CD14-positive monocyte (primary cell): Measurements from ENCODE around the gene CAMTA1. TPM values are rescaled to one million over a fixed set of nuclear protein-coding genes. Genes with fewer than 3 reads are reported as not detected.

ENCODE experiments used
- DNase-seq, 3 donors: peaks; one replicate each; pipeline ENCODE4 v3.0.0-alpha.2; 2011 to 2022
- H2AFZ ChIP-seq: 2 replicates; pipeline ENCODE4 v1.6.0; 2012; ENCODE audit warnings: mild to moderate bottlenecking, low read depth, low read length, inconsistent platforms; ENCODE audit not compliant: insufficient read depth, poor library complexity, severe bottlenecking
- H3K27ac ChIP-seq, 2 donors: 1 replicate in 1 of 2; 2 replicates in 1 of 2; pipeline ENCODE4 v1.5.1; 2012 to 2013; ENCODE audit warnings: low read length in 2 of 2, control low read depth in 1 of 2, inconsistent platforms in 1 of 2, low read depth in 1 of 2, mild to moderate bottlenecking in 1 of 2
- H3K27me3 ChIP-seq, 2 donors: one replicate each; pipeline versions ENCODE4 v1.6.0 to v1.6.1; 2011 to 2013; ENCODE audit warnings: low read length in 2 of 2; ENCODE audit not compliant: control insufficient read depth in 2 of 2, insufficient read depth in 2 of 2
- H3K36me3 ChIP-seq, 2 donors: replicated peaks in 1 of 2; 1 replicate in 1 of 2; 2 replicates in 1 of 2; pipeline versions ENCODE4 v1.5.1 to v1.6.1; 2012 to 2013; ENCODE audit warnings: low read length in 2 of 2, control low read depth in 1 of 2, inconsistent platforms in 1 of 2, mild to moderate bottlenecking in 1 of 2; ENCODE audit not compliant: insufficient read depth in 2 of 2, control insufficient read depth in 1 of 2
- H3K4me1 ChIP-seq, 2 donors: 1 replicate in 1 of 2; 2 replicates in 1 of 2; pipeline versions ENCODE4 v1.5.1 to v1.6.1; 2012 to 2013; ENCODE audit warnings: low read length in 2 of 2, control low read depth in 1 of 2, inconsistent platforms in 1 of 2, mild to moderate bottlenecking in 1 of 2, moderate library complexity in 1 of 2; ENCODE audit not compliant: insufficient read depth in 2 of 2, control insufficient read depth in 1 of 2
- H3K4me2 ChIP-seq: replicated peaks from 2 replicates; pipeline ENCODE3; 2012; ENCODE audit warnings: low read length, moderate library complexity, mild to moderate bottlenecking; ENCODE audit not compliant: poor library complexity, severe bottlenecking; ENCODE audit errors: extremely low read depth
- H3K4me3 ChIP-seq, 3 experiments: fragments of 200-600 bp in 1 of 3; sonication (generic) in 1 of 3; replicated peaks in 1 of 3; 1 replicate in 2 of 3; 2 replicates in 1 of 3; pipeline ENCODE4 v1.5.1; 2011 to 2013; ENCODE audit warnings: low read length in 3 of 3, mild to moderate bottlenecking in 3 of 3, control low read depth in 2 of 3, low read depth in 2 of 3, inconsistent platforms in 1 of 3, moderate library complexity in 1 of 3
- H3K79me2 ChIP-seq: 2 replicates; pipeline ENCODE4 v1.6.0; 2012; ENCODE audit warnings: mild to moderate bottlenecking, control low read depth, inconsistent platforms, low read length, moderate library complexity; ENCODE audit not compliant: insufficient read depth
- H3K9ac ChIP-seq: 2 replicates; pipeline ENCODE4 v1.6.0; 2017; ENCODE audit warnings: low read length, mild to moderate bottlenecking; ENCODE audit not compliant: insufficient read depth, poor library complexity, severe bottlenecking
- H3K9me3 ChIP-seq, 2 donors: replicated peaks in 1 of 2; 1 replicate in 1 of 2; 2 replicates in 1 of 2; pipeline versions ENCODE4 v1.5.1 to v1.6.1; 2012 to 2013; ENCODE audit warnings: low read length in 2 of 2, control low read depth in 1 of 2; ENCODE audit not compliant: control insufficient read depth in 1 of 2, insufficient read depth in 1 of 2
- H4K20me1 ChIP-seq: 2 replicates; pipeline ENCODE4 v1.6.0; 2012; ENCODE audit warnings: mild to moderate bottlenecking, low read length, control low read depth, moderate library complexity; ENCODE audit not compliant: insufficient read depth
- H3K27ac Mint-ChIP-seq, 7 donors: one replicate each; pipeline ENCODE4 v1.8.0; 2020; ENCODE audit warnings: mild to moderate bottlenecking in 7 of 7, mixed read lengths in 7 of 7, moderate library complexity in 6 of 7, inconsistent platforms in 2 of 7
- H3K27me3 Mint-ChIP-seq, 3 donors: one replicate each; pipeline ENCODE4 v1.8.0; 2021 to 2022; ENCODE audit warnings: low read depth in 3 of 3, mild to moderate bottlenecking in 3 of 3, mixed read lengths in 3 of 3, moderate library complexity in 3 of 3, inconsistent platforms in 1 of 3
- H3K36me3 Mint-ChIP-seq, 2 donors: one replicate each; pipeline ENCODE4 v1.8.0; 2020; ENCODE audit warnings: mixed read lengths in 2 of 2, inconsistent platforms in 1 of 2, mild to moderate bottlenecking in 1 of 2
- H3K4me1 Mint-ChIP-seq: one replicate; pipeline ENCODE4 v1.8.0; 2020; ENCODE audit warnings: mild to moderate bottlenecking, mixed read lengths
- H3K4me3 Mint-ChIP-seq, 2 donors: one replicate each; pipeline ENCODE4 v1.8.0; 2020; ENCODE audit warnings: mild to moderate bottlenecking in 2 of 2, mixed read lengths in 2 of 2, moderate library complexity in 1 of 2
- H3K9me3 Mint-ChIP-seq, 7 donors: one replicate each; pipeline ENCODE4 v1.8.0; 2020 to 2022; ENCODE audit warnings: mixed read lengths in 7 of 7, mild to moderate bottlenecking in 6 of 7, moderate library complexity in 6 of 7, inconsistent platforms in 2 of 7
- CTCF ChIP-seq: fragments of 200-600 bp; IDR thresholded peaks from one replicate; pipeline ENCODE4 v1.8.0; 2022; ENCODE audit warnings: antibody characterized with exemption, mild to moderate bottlenecking
- WGBS: methylation state at CpG from one replicate; pipeline ENCODE4 v1.1.5; 2013; ENCODE audit warnings: missing lambda C conversion rate; ENCODE audit not compliant: insufficient coverage; 5-methylcytosine and 5-hydroxymethylcytosine counted together
- intact Hi-C, 2 donors: fragments of 100-400 bp; cut with micrococcal nuclease; formaldehyde crosslinking; loops; one replicate each; pipeline versions ENCODE4 v1.15.0 to v1.15.1; 2023
- polyA plus RNA-seq, 3 donors: library from polyadenylated mRNA; depleted of rRNA in 1 of 3; unstranded in 2 of 3; stranded (reverse) in 1 of 3; fragments of 300-500 nt in 2 of 3; fragments of >200 nt in 1 of 3; fragmentation: Illumina TruSeq in 2 of 3; gene quantifications; 1 replicate in 2 of 3; 2 replicates in 1 of 3; pipeline ENCODE4 v1.2.3, GENCODE V29; 2012 to 2021

The CAMTA1 gene
- polyA plus RNA-seq, 3 donors = 52.0 to 89.6 (median 78.3) TPM

DNA sequence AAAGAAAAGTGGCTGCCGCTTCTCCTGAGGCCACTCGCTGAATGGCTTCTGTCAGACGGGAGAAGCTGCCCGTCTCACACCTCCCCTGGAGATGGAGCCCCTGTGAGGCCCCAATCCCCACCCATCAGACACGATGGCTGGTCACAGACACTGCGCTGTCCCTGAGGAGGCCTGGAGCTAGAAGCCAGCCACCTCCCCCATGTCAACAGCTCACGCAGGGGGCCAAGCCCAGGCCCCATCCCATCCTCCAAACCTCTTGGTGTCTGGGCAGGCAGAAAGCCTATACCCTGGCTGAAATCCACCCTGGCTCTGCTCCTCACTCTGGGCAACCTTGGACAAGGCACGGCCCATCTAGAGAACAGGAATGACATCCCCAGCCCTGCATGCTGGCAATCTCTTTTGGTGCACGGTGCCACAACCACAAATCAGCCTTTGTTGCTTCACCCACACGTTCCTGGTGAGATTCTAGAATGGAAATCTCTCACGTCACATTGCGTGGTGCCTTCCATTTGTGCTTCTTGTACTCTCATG is 711.9 kb downstream of the CAMTA1 start:
- DNase-seq = no peak
- Histone ChIP-seq H3K27me3 (no peaks in the 10 kb centered on the region), H3K9me3 (peaks cover 13 to 20% of the 10 kb centered on the region in 2 donors), H3K9ac (no peak overlapping the region), H3K4me1 (no peaks in the 10 kb centered on the region), H3K4me2 (no peak overlapping the region), H3K27ac (no peak overlapping the region), H3K36me3 (no peaks in the 10 kb centered on the region), H3K79me2 (no peaks in the 10 kb centered on the region), H3K4me3 (no peak overlapping the region), H4K20me1 (no peaks in the 10 kb centered on the region), H2AFZ (no peak overlapping the region)
- Mint-ChIP-seq H3K27ac (no peak overlapping the region), H3K36me3 (no peaks in the 10 kb centered on the region), H3K9me3 (peaks cover 0 to 8% (median 3%) of the 10 kb centered on the region in 7 donors), H3K4me3 (no peak overlapping the region), H3K4me1 (no peaks in the 10 kb centered on the region), H3K27me3 (peaks cover 0 to 1% (median 0%) of the 10 kb centered on the region in 3 donors)
- 96% methylated on average over 12 of the region's 12 CpGs for WGBS
- intact Hi-C loops = no loop called here
- TF ChIP-seq CTCF = no peak

DNA sequence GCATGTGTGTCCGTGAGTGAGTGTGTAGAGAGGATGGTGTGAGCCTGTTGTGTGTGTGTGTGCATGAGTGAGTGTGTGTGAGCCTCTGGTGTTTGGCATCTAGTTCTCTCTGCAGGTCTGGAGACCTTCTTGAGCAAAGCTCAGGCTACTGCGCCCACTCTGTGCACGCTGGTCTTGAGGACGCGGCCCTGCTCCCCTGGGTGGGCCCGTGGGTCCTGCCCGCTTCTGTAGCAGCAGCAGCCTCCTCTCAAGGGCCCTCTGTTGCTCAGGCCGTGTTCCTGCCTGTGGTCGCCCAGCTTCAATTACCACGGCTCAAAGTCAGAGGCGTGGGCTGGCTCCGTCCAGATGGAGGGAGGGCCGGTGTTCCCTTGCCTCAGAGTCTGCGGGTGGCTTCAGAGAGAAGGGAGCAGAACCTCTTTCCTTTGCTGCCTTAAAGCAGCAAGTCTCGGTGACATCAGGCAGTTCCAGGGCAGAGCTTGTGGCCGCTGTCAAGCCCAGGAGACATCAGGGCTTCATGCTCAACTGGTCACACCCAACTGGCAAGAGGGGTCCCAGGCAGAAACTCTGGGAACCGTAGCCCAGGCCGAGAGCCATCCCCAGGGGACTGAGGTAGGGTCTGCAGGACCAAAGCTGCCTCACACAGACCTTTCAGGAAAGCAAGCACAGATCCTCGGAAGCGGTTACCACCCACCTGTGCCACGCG is 715.3 kb downstream of the CAMTA1 start:
- Histone ChIP-seq H3K4me2 (no peak overlapping the region), H3K36me3 (no peaks in the 10 kb centered on the region), H3K79me2 (no peaks in the 10 kb centered on the region), H3K9me3 (peaks cover 13 to 20% of the 10 kb centered on the region in 2 donors), H3K4me1 (no peaks in the 10 kb centered on the region), H4K20me1 (no peaks in the 10 kb centered on the region), H3K4me3 (no peak overlapping the region), H2AFZ (no peak overlapping the region), H3K27me3 (no peaks in the 10 kb centered on the region), H3K27ac (no peak overlapping the region), H3K9ac (no peak overlapping the region)
- H3K27me3 Mint-ChIP-seq = no peaks in the 10 kb centered on the region
- H3K4me1 Mint-ChIP-seq = no peaks in the 10 kb centered on the region
- H3K4me3 Mint-ChIP-seq = no peak overlapping the region
- WGBS = 94% methylated on average over 21 of the region's 22 CpGs
- no peaks in the 10 kb centered on the region for H3K9me3 Mint-ChIP-seq
- no peak overlapping the region for H3K27ac Mint-ChIP-seq
- TF ChIP-seq CTCF = no peak
- no peaks in the 10 kb centered on the region for H3K36me3 Mint-ChIP-seq
- DNase-seq = no peak
- intact Hi-C loops = no loop called here
